ENCODE measurements around the gene HPSE2.

GRCh38 chr10:98528805-98529183 is 706.9 kb downstream of the HPSE2 start:
- TF ChIP-seq CTCF (IDR thresholded peaks at IDR 0.05; ENCODE audit: low read depth, low read length) = no peak
- no peak for TF ChIP-seq EZH2phosphoT487 (IDR thresholded peaks at IDR 0.05; ENCODE audit: low read depth)
